Stimulated activated CD4-positive, alpha-beta T cell treated with anti-CD3 and anti-CD28 coated beads, Interleukin-2, amount 100 ng/mL, for 24 hours (primary cell): Measurements from ENCODE around the gene UVRAG.
"Not testable (repeated sequence)": the region's sequence is repeated elsewhere in the genome, so short reads cannot be mapped to it uniquely, and the experiment has no call there.

Experiments used
- DNase-seq, 2 donors: peaks; one replicate each; pipeline ENCODE4 v3.0.0-alpha.2; 2020

UVRAG gene

GRCh38 chr11:75850787-75851186 lies 35.8 kb downstream of the UVRAG start:
- no peak for DNase-seq

DNA sequence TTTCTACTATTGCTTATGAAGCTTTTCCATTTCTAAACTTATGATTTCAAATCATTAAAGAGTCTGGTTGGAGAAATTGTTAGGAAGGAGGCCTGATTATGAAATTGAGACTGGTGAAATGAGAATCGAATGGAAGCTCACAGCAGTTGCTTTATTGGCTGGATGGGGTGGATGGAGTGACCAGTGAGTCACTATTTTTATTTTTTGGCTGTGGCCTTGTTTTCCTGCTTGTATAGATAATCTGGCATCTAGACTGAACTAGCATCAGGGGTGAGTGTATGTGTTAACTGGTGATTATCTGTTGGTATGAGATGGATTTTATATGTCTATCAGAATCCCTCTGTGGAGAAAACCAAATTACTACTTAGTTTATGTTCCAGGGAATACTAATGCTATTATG lies 36.2 kb downstream of the UVRAG start:
- DNase-seq = no peak

- no peak for DNase-seq
These were observed 37.5 kb downstream of the UVRAG start for GRCh38 chr11:75852406-75853017.

GRCh38 chr11:75853563-75853962 lies 38.6 kb downstream of the UVRAG start:
- DNase-seq = not testable (repeated sequence)

- DNase-seq = no peak
These were observed 39.0 kb downstream of the UVRAG start for GRCh38 chr11:75853971-75854370.

- no peak for DNase-seq
These were observed 40.2 kb downstream of the UVRAG start for GRCh38 chr11:75855206-75855605.

DNA sequence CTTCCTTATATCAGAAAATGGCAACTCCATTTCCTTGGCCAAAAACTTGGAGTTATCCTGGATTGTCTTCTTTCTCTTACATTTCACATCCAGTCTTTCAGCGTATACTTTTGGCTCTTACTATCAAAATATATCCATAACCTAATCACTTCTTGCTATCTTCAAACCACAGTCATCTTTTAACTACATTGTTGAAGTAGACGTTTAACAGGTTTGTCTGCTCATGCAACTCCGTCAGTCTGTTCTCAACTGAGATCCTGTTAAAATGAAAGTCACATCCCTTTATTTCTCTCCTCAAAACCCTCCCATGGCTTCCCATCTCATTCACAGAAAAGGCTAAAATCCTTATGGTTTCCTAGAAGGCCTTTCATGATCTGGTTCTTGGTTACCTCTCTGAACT lies 41.9 kb downstream of the UVRAG start:
- no peak for DNase-seq

DNA sequence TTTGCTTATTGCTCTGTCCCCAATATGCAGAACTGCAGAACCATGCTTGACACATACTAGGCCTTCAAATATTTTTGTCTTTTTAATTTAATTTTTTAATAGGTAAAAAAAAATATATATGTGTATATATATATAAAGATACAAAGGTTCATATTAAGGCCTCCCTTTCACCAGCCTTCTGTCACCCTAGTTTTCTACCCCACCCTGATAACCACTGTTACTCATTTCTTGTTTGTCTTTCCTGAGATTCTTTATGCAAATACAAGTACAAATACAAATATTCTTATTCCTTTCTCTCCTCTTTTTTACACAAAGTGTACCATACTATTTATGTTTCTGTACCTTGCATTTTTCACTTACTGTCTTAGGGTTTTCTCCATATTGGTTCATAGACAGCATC lies 43.0 kb downstream of the UVRAG start:
- DNase-seq = no peak

DNA sequence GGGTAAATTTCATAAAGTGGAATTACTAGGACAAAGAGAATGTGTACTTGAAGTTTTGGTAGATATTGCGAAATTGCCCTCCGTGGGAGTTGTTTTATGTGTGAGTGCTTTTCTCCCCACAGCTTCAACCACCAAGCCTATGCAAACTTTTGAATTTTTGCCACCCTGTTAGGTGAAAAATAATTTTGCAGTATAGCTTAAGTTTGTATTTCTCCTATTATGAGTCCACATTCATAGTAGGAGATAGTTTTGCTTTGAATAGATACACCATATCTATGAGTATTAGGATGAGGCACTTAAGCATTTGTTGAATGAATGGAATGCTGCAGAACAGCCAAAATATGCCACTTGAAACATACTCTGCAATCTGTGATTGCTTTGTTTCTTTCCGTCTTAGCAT lies 43.6 kb downstream of the UVRAG start:
- DNase-seq = no peak

DNA sequence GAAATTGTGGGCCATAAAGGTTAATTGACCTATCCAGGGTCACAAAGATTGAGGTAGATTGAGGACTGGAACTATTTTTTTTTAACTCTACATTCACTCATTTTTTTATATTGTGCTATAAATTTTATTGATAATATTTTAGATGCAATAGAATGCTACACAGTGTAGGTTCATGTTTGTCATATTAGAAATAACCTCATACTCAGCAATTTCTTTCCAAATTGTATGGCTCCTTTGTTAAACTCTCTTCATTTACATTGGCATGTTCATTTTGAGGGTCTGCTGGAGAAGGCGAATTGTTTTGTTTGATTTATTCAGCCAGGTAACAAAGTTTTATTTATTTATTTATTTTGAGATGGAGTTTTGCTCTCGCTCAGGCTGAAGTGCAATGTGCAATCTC lies 44.6 kb downstream of the UVRAG start:
- no peak for DNase-seq

DNA sequence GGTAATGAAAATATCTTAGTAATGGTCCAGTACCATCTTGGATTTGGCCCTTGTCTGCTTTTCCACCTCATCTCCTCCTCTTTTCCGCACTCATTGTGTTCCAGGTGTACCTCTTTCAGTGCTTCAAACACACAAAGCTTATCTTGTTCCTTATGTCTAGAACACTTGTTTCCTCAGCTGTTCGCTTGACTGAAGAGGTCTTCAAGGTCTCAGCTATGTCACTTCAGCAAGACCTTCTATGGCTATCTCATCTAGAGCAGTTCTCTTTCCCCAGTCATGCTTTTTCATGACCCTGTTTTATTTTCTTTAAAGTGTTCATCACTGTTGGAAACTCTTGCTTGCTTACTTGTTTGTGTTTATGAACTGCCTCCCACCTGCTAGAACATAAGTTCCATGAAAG lies 47.4 kb downstream of the UVRAG start:
- DNase-seq = no peak

- DNase-seq = peak; percentile 26 to 64
These were observed 52.9 kb downstream of the UVRAG start for GRCh38 chr11:75867778-75868374.

- DNase-seq = no peak
These were observed 54.0 kb downstream of the UVRAG start for GRCh38 chr11:75868990-75869389.

DNA sequence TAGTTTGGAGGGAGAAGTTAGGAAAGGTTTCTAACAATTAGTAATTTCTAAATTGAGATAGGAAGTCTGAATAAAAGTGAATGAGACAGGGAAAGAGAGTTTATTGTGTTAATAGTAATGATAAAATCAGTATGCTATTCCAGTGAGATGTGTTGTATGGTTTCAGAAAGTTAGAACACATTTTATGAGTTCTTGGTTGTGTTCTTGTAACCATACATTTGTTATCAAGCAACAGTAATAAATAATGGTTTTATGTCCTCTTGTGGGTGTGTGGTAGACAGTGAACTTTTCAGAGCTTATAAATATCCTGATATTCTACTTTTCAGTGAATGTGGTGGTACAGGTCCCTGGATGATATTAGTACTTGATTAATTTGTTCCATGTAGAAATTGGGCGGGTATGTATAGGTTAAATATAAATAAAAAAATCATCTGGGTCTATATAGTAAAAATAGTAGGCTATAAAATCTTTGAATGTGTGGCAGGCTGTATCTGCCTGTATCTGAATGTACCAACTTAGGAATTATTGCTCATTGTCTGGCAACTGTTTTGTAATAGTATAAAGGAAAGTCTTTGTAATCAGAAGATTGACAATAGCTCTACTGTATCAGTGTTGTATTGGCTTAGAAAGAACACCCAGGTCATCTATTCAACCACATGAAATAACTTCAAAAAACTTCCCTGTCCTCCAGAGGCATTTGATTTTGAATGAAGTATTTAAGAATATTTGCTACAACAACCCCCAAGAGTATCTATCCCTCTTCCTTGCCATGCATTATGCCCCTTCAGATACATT lies 54.8 kb downstream of the UVRAG start:
- DNase-seq = no peak

GRCh38 chr11:75872887-75873416 lies 57.9 kb downstream of the UVRAG start:
- peak in 1 of 2 donors; percentile 12 for DNase-seq

DNA sequence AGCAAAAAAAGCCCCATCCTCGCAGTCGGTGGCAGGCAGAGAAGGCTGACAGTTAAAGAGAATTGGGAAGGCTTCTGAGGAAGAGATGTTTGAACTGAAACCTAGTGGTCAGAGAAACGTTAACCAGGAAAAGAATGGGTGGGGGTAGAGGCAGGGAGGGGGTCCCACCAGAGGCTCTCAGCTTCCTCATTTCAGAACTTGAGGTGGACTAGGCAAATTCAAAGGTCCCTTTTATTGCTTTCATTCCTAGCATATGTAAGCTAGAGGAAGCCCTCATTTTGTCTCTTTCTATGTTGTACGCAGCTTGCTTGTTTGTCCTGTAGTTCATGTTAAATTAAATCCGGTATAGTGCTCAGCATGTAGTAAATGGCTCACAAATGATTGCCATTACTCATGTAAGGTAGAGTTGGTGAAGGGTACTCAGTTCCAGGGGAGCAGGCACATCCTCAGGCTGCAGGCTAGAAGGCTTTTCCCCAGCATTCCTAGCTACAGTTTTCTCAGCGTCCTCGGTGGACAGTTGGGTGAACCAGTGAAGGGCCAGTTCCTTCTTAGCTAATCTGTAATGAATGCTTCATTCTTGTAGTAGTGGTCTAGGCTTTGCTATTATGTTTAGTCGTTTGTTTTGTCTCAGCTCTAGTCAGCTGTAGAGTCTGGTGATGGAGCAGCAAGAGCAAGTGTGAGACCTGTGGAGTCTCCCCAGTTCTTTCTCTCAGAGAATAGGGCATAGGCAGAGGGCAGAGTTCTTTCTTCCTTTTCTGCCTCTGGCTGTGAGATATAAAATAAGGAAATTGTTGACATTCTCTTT lies 58.6 kb downstream of the UVRAG start:
- no peak for DNase-seq

GRCh38 chr11:75874684-75875341 lies 59.8 kb downstream of the UVRAG start:
- no peak for DNase-seq

DNA sequence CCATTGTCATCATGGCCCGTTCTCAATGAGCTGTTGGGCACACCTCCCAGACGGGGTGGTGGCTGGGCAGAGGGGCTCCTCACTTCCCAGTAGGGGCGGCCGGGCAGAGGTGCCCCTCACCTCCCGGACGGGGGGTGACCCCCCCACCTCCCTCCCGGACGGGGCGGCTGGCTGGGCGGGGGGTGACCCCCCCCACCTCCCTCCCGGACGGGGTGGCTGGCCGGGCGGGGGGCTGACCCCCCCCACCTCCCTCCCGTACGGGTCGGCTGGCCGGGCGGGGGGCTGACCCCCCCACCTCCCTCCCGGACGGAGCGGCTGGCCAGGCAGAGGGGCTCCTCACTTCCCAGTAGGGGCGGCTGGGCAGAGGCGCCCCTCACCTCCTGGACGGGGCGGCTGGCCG lies 62.3 kb downstream of the UVRAG start:
- not testable (repeated sequence) for DNase-seq

DNA sequence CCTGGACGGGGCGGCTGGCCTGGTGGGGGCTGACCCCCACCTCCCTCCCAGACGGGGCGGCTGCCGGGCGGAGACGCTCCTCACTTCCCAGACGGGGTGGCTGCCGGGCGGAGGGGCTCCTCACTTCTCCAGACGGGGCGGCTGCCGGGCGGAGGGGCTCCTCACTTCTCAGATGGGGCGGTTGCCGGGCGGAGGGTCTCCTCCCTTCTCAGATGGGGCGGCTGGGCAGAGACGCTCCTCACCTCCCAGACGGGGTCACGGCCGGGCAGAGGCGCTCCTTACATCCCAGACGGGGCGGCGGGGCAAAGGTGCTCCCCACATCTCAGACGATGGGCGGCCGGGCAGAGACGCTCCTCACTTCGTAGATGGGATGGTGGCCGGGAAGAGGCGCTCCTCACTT lies 62.9 kb downstream of the UVRAG start:
- DNase-seq = not testable (repeated sequence)

DNA sequence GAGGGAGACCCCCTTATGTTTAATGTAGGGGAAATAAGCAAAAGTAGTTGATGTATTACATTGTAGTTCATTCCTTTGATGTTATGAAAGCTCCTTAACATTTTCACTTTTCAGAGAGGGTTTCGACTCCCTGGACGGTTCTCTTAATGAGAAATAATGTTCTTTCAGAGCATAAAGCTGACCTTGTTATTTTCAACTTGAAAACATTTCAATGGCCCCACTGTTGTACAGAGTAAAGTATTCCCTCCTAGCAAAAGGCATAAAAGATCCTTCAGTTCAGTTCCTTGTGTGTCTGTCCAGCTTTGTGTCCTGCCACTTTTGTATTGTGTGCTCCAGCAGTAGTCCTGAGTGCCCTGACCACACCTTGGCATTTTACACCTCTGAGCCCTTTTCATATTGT lies 63.9 kb downstream of the UVRAG start:
- DNase-seq = no peak

DNA sequence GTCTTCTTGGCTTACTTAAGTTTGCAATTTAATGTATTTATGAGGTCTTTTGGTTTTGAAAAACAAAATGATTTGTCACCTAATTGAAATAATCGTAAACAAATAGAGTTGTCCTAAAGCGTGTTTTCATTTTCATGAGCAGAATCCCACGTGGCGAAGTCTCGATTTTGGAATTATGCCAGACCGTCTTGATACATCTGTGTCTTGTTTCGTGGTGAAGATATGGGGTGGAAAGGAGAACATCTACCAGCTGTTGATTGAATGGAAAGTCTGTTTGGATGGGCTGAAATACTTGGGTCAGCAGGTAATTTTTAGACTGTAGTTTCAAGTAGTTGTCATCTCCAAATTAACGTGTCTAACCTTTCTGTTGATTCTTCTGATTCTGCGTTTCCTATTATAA lies 64.7 kb downstream of the UVRAG start:
- DNase-seq = no peak

DNA sequence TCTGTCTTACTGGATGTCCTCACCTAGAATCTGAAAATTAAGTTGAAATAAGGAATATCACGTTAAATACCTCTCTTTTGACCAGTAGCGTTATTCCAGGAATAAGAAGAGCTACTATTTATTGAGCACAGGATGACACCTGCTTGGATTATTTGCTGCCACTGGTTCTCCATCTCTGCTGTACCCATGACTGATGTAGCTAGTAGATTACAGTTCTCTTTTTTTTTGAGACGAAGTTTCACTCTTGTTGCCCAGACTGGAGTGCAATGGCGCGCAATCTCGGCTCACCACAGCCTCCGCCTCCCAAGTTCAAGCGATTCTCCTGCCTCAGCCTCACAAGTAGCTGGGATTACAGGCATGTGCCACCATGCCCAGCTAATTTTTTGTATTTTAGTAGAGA lies 65.3 kb downstream of the UVRAG start:
- not testable (repeated sequence) for DNase-seq

GRCh38 chr11:75884321-75884720 lies 69.3 kb downstream of the UVRAG start:
- no peak for DNase-seq
